T-helper 1 cell (primary cell): Measurements from ENCODE around the gene BIRC5.
A peak's percentile ranks its signal among the peaks of the same experiment; 100 is the strongest.
"Not testable (repeated sequence)": the region's sequence is repeated elsewhere in the genome, so short reads cannot be mapped to it uniquely, and the experiment has no call there.

Source experiments
- DNase-seq, 5 donors: peaks; one replicate each; pipeline ENCODE4 v3.0.0-alpha.2; 2012 to 2020
- total RNA-seq, 4 donors: gene quantifications; one replicate each; lab custom pipeline; 2026; lab: John Stamatoyannopoulos, UW

Gene BIRC5
- total RNA-seq = 0.54 to 2.2 (median 0.96) reads per million in 4 donors

DNA sequence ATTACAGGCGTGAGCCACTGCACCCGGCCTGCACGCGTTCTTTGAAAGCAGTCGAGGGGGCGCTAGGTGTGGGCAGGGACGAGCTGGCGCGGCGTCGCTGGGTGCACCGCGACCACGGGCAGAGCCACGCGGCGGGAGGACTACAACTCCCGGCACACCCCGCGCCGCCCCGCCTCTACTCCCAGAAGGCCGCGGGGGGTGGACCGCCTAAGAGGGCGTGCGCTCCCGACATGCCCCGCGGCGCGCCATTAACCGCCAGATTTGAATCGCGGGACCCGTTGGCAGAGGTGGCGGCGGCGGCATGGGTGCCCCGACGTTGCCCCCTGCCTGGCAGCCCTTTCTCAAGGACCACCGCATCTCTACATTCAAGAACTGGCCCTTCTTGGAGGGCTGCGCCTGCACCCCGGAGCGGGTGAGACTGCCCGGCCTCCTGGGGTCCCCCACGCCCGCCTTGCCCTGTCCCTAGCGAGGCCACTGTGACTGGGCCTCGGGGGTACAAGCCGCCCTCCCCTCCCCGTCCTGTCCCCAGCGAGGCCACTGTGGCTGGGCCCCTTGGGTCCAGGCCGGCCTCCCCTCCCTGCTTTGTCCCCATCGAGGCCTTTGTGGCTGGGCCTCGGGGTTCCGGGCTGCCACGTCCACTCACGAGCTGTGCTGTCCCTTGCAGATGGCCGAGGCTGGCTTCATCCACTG lies at the start of gene BIRC5:
Gene BIRC5, plus strand, starts transcription at position 238 of the 690 bp plus-strand sequence. Its CDS starts 64 bp downstream, at position 302.
- peak; percentile 79 to 88 (median 87) for DNase-seq

- DNase-seq = no peak
Measured at GRCh38 chr17:78164748-78165607, 49.1 kb upstream of the BIRC5 start.

DNA sequence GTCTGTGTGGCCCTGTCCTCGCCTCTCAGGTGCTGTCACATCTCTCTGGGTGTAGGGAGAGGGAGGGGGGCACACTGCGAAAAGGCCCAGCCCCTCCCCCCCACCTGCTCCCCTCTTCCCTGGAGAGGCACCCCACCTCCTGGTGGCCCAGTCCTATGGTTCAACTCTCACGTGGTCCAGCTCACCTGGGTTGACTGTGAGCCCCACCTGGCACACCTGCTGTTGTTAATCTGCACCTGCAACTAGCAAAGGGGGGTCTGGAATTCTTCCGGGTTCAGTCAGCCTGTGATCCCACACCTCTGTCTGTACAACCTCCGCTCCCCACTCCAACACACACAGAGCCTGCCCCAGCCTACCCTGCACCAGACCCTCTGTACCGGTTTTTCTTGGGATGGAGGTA lies 47.6 kb upstream of the BIRC5 start:
- DNase-seq = no peak

- peak; percentile 70 to 86 (median 79) for DNase-seq
Measured at GRCh38 chr17:78168242-78168902, 45.7 kb upstream of the BIRC5 start, which contains the start of gene SYNGR2. SYNGR2 (plus strand) TSS chr17:78168581; CDS start chr17:78168617, 36 bp downstream.

GRCh38 chr17:78168903-78169793 lies 44.9 kb upstream of the BIRC5 start:
- DNase-seq = peak in 4 of 5 donors; percentile 59 to 62 (median 60)

DNA sequence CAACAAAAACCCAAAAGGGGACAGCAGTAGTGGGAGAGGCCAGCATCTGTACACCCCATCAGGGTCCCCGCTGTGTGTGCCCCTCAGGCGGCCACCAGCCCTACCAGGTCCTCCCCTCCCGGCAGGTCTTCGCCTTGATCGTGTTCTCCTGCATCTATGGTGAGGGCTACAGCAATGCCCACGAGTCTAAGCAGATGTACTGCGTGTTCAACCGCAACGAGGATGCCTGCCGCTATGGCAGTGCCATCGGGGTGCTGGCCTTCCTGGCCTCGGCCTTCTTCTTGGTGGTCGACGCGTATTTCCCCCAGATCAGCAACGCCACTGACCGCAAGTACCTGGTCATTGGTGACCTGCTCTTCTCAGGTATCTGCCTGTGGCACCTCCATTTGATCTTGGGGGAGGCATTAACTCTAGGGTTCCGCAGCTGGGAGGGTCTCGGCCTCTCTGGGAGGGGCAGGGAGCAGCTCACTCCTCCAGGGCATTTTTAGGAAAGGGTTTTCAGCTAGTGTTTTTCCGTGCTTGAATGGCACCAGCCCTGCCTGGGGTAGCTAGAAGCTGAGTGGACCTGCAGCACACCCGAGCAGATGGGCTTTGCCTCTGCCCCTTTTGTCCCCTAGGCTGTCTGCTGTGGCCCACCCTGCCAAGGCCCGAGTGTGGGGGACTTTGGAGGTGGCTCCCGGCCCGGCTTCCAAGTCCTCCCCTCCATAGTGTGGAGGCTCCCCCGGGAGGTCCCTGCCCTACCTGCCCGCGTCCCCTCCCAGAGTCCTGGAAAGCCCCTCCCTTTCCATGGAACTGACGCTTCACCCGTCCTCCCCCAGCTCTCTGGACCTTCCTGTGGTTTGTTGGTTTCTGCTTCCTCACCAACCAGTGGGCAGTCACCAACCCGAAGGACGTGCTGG lies 43.1 kb upstream of the BIRC5 start:
- no peak for DNase-seq

DNA sequence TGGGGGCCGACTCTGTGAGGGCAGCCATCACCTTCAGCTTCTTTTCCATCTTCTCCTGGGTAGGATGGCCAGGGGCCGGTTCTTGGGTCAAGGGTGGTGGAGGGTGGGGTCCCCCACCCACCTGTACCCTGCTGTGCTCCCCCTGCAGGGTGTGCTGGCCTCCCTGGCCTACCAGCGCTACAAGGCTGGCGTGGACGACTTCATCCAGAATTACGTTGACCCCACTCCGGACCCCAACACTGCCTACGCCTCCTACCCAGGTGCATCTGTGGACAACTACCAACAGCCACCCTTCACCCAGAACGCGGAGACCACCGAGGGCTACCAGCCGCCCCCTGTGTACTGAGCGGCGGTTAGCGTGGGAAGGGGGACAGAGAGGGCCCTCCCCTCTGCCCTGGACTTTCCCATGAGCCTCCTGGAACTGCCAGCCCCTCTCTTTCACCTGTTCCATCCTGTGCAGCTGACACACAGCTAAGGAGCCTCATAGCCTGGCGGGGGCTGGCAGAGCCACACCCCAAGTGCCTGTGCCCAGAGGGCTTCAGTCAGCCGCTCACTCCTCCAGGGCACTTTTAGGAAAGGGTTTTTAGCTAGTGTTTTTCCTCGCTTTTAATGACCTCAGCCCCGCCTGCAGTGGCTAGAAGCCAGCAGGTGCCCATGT lies 42.3 kb upstream of the BIRC5 start:
- not testable (repeated sequence) for DNase-seq

- no peak for DNase-seq
Measured at GRCh38 chr17:78172249-78173051, 41.6 kb upstream of the BIRC5 start.

GRCh38 chr17:78173097-78173715 lies 40.8 kb upstream of the BIRC5 start:
- peak in 1 of 5 donors; percentile 76 for DNase-seq

GRCh38 chr17:78174346-78174869 lies 39.6 kb upstream of the BIRC5 start:
- DNase-seq = no peak

GRCh38 chr17:78174870-78175642 lies 39.0 kb upstream of the BIRC5 start:
- no peak for DNase-seq

- no peak for DNase-seq
Measured at GRCh38 chr17:78175643-78175981, 38.4 kb upstream of the BIRC5 start.

DNA sequence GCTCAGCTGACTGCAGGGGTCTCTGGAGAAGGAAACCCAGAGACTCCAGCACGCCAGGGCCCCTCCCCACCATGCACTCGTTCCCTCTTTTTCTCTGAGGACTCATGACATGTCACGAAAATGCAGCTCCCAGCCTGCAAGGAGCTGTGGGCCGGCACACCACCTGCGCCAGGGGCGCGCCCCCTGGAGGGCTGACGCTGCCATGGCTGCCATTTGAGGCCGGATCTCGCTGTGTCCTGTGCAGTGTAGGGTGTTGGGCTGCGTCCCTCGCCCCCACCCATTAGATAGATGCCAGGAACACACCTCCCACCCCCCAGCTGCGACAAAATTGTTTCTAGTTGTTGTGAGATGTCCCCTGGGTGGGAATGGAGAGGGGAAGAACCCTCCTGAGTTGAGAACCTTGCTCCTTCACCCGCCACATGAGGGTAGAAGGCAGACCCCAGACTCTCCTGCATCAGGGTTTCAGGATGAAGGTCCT lies 37.5 kb upstream of the BIRC5 start:
- DNase-seq = peak; percentile 42 to 75 (median 66)

- DNase-seq = no peak
Measured at GRCh38 chr17:78179372-78179771, 34.7 kb upstream of the BIRC5 start.

- no peak for DNase-seq
Measured at GRCh38 chr17:78180083-78180482, 34.0 kb upstream of the BIRC5 start.

GRCh38 chr17:78180508-78180907 lies 33.5 kb upstream of the BIRC5 start:
- no peak for DNase-seq

DNA sequence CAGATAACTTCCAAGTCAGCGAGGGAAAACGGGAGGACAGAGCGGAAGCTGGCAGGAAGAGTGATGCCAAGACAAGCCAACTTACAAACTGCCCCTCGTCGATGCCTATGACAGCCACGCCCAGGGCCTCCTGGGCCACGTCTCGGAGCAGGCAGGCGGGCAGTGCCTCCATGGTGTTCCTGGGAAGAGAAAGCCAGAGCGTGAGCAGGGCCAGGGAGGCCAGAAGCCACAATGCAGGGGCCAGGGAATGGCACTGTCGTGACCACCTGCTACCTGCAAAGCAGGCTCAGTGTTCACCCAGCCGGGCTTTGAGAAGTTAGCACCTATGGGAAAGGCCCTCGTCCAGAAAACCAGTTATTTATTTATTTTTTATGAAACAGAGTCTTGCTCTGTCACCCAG lies 31.5 kb upstream of the BIRC5 start:
- no peak for DNase-seq

- DNase-seq = no peak
Measured at GRCh38 chr17:78183916-78184315, 30.1 kb upstream of the BIRC5 start.
